ENCODE data around the gene SOX4. TPM values are rescaled to one million over a fixed set of nuclear protein-coding genes. Genes with fewer than 3 reads are reported as not detected.

The SOX4 gene
- polyA plus RNA-seq, 4 donors, result 3.8 to 27.1 (median 14.0) TPM

DNA sequence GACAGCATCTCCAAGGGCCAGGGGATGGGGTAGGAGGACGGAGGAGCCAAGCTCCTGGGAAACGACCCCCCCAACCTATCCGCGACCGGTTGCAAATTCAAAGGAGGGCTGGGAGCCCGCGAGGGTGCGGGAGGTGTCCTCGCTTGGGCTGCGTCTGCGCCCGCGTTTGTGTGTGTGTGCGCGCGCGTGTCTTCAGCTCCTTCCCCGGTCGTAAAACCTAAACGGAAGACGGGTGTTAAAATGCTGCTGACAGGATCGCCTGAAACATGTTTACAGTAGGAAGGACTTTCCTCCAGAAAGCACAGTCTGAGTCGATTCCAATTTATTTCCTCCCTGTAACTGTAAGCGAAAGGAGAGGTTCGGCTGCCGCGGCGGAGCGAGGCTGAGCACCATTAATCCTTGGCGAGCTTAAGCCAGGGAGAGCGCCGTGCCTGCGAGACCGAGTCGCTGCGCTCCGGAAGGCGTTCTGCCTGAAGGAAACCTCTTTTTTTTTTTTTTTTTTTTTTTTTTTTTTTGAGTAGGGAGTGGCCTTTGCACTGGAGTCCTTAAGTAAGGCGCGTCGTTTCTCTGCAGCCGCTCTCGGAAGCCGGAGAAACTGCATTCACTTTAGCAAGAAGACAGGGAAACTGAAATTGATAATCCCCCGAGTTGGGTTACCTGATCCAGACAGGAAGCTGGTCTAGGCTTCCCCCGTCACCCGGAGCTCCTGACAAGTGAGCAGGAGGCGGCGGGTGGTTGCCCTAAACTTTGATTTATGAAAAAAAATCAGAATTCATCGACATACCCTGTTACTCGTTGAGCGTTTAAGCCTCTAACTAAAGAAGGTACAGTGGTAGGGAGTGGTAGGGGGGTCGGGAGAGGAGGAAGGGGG is 4.8 kb upstream of the SOX4 start:
- FAIRE-seq (no peak), DNase-seq (peak; percentile 77 to 90)
- peak overlapping the region; percentile 67 to 97 (median 94) for H3K27ac ChIP-seq (ENCODE audit: low read depth in 1 of 3, low read length in 2 of 3)
- peaks cover 0 to 3% (median 0%) of the 10 kb centered on the region in 3 donors for H3K27me3 ChIP-seq (ENCODE audit: control insufficient read depth in 3 of 3, insufficient read depth in 3 of 3, low read length in 3 of 3)
- WGBS, 3 donors, result 0 to 1% (median 1%) methylated on average over 53 of the region's 53 CpGs
- H3K9me3 ChIP-seq (ENCODE audit: control insufficient read depth in 2 of 2, insufficient read depth in 1 of 2, low read depth in 1 of 2, low read length in 1 of 2), result no peaks in the 10 kb centered on the region
- H3K4me3 ChIP-seq (ENCODE audit: low read depth in 1 of 3, low read length in 3 of 3), result peak overlapping the region; percentile 34 to 65 (median 57)
- H3K36me3 ChIP-seq (ENCODE audit: control insufficient read depth in 3 of 3, insufficient read depth in 2 of 3, low read depth in 1 of 3, low read length in 3 of 3), result no peaks in the 10 kb centered on the region
- H3K4me1 ChIP-seq (ENCODE audit: control insufficient read depth in 3 of 3, insufficient read depth in 2 of 3, low read depth in 1 of 3, low read length in 2 of 3), result peaks cover 0 to 15% (median 0%) of the 10 kb centered on the region in 3 donors

DNA sequence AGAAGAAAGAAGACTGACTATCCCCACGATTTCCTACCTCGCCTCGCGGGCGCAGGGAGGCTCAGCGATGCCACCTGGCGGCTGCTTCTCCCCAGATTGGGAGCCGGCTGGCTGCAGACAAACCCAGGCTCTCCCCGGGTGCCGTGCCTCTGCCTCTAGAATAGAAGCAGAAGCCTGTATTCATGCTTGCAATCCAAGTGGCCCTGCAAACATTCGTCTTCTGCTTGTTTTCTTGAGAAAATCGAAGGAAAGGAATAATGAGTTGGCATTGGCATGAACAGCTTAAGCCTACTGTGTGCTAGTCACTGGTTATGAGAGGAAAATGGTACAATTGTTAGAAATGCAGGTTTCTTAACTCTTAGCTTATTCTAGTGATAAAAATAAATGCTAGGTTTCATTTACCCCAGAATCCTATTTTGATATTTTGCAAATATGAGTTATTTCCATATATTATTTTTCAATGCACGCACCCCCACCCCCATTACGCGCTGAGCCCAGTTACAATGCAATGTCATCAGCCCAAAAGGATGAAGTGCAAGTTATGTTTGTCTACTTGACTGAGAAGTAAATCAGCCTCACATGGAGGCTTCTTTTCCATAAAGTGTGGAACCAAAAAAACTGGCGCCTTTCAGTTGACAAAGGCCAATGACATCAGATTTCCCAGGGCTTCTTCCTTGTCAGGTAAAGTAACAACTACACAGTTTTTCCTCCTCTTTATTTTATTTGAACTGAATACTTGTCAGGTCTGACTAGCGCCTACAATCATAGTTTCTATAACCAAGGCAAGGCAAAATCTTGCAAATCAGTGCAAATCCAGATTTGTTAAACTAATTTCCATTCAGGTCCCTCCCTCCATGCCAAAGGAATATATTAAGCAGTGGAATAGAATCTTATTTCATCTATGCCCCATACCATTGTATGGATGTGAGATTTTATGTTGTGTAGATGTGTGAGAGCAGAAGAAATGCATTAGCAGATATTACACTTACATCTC is 3.9 kb upstream of the SOX4 start:
- peak overlapping the region; percentile 67 to 97 (median 94) for H3K27ac ChIP-seq (ENCODE audit: low read depth in 1 of 3, low read length in 2 of 3)
- peak; percentile 87 to 92 for DNase-seq
- FAIRE-seq, result no peak

DNA sequence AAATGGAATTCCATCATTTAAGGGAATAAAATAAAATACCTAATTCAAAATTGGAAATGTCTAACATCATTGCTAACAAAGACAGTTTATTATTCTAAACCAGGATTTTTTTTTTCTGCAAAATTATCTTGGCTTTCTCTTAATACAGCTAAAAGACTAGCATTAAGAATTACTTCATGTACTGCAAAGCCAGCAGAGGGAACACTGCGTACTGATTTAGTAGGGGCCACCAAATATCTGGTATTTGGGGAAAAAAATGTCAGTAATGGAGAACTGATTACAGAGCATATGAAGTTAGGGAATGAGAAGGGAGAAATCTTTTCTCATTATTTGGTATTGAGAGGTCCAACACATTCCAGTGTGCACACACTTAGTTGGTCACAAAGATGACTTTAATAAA is 3.2 kb upstream of the SOX4 start:
- Histone ChIP-seq H3K4me3 (ENCODE audit: low read depth in 1 of 3, low read length in 3 of 3) (no peak overlapping the region), H3K27me3 (ENCODE audit: control insufficient read depth in 3 of 3, insufficient read depth in 3 of 3, low read length in 3 of 3) (peaks cover 0 to 3% (median 0%) of the 10 kb centered on the region in 3 donors), H3K4me1 (ENCODE audit: control insufficient read depth in 3 of 3, insufficient read depth in 2 of 3, low read depth in 1 of 3, low read length in 2 of 3) (peaks cover 0 to 15% (median 0%) of the 10 kb centered on the region in 3 donors), H3K36me3 (ENCODE audit: control insufficient read depth in 3 of 3, insufficient read depth in 2 of 3, low read depth in 1 of 3, low read length in 3 of 3) (no peaks in the 10 kb centered on the region), H3K27ac (ENCODE audit: low read depth in 1 of 3, low read length in 2 of 3) (no peak overlapping the region), H3K9me3 (ENCODE audit: control insufficient read depth in 2 of 2, insufficient read depth in 1 of 2, low read depth in 1 of 2, low read length in 1 of 2) (no peaks in the 10 kb centered on the region)
- FAIRE-seq (no peak), DNase-seq (no peak)
- 87 to 90% (median 88%) methylated on average over 1 of the region's 1 CpG for WGBS, 3 donors

More for the DNA sequence above, 3.9 kb upstream of the SOX4 start:
- Histone ChIP-seq H3K4me1 (ENCODE audit: control insufficient read depth in 3 of 3, insufficient read depth in 2 of 3, low read depth in 1 of 3, low read length in 2 of 3) (peaks cover 0 to 15% (median 0%) of the 10 kb centered on the region in 3 donors), H3K36me3 (ENCODE audit: control insufficient read depth in 3 of 3, insufficient read depth in 2 of 3, low read depth in 1 of 3, low read length in 3 of 3) (no peaks in the 10 kb centered on the region), H3K9me3 (ENCODE audit: control insufficient read depth in 2 of 2, insufficient read depth in 1 of 2, low read depth in 1 of 2, low read length in 1 of 2) (no peaks in the 10 kb centered on the region), H3K4me3 (ENCODE audit: low read depth in 1 of 3, low read length in 3 of 3) (peak overlapping the region; percentile 34 to 65 (median 57)), H3K27me3 (ENCODE audit: control insufficient read depth in 3 of 3, insufficient read depth in 3 of 3, low read length in 3 of 3) (peaks cover 0 to 3% (median 0%) of the 10 kb centered on the region in 3 donors)
- WGBS, 3 donors, result 5 to 22% (median 12%) methylated on average over 17 of the region's 17 CpGs

- 84 to 88% (median 85%) methylated on average over 2 of the region's 2 CpGs for WGBS, 3 donors
- peaks cover 0 to 15% (median 0%) of the 10 kb centered on the region in 3 donors for H3K4me1 ChIP-seq (ENCODE audit: control insufficient read depth in 3 of 3, insufficient read depth in 2 of 3, low read depth in 1 of 3, low read length in 2 of 3)
These were observed 2.1 kb upstream of the SOX4 start for GRCh38 chr6:21591446-21591845.

GRCh38 chr6:21592953-21593352 is 598 bp upstream of the SOX4 start:
- Histone ChIP-seq H3K27ac (ENCODE audit: low read depth in 1 of 3, low read length in 2 of 3) (peak overlapping the region in 1 of 3 donors; percentile 90), H3K36me3 (ENCODE audit: control insufficient read depth in 3 of 3, insufficient read depth in 2 of 3, low read depth in 1 of 3, low read length in 3 of 3) (peaks cover 0 to 13% (median 0%) of the 10 kb centered on the region in 3 donors), H3K4me3 (ENCODE audit: low read depth in 1 of 3, low read length in 3 of 3) (peak overlapping the region in 2 of 3 donors; percentile 18 to 90), H3K27me3 (ENCODE audit: control insufficient read depth in 3 of 3, insufficient read depth in 3 of 3, low read length in 3 of 3) (no peaks in the 10 kb centered on the region), H3K4me1 (ENCODE audit: control insufficient read depth in 3 of 3, insufficient read depth in 2 of 3, low read depth in 1 of 3, low read length in 2 of 3) (peaks cover 0 to 11% (median 0%) of the 10 kb centered on the region in 3 donors), H3K9me3 (ENCODE audit: control insufficient read depth in 2 of 2, insufficient read depth in 1 of 2, low read depth in 1 of 2, low read length in 1 of 2) (no peaks in the 10 kb centered on the region)
- FAIRE-seq, result no peak
- 0 to 7% (median 4%) methylated on average over 1 of the region's 1 CpG for WGBS, 3 donors
- DNase-seq, result no peak

More at GRCh38 chr6:21591446-21591845, 2.1 kb upstream of the SOX4 start:
- no peak for DNase-seq
- H3K36me3 ChIP-seq (ENCODE audit: control insufficient read depth in 3 of 3, insufficient read depth in 2 of 3, low read depth in 1 of 3, low read length in 3 of 3), result peaks cover 0 to 10% (median 0%) of the 10 kb centered on the region in 3 donors
- no peak for FAIRE-seq
- H3K9me3 ChIP-seq (ENCODE audit: control insufficient read depth in 2 of 2, insufficient read depth in 1 of 2, low read depth in 1 of 2, low read length in 1 of 2), result no peaks in the 10 kb centered on the region
- no peak overlapping the region for H3K4me3 ChIP-seq (ENCODE audit: low read depth in 1 of 3, low read length in 3 of 3)
- no peaks in the 10 kb centered on the region for H3K27me3 ChIP-seq (ENCODE audit: control insufficient read depth in 3 of 3, insufficient read depth in 3 of 3, low read length in 3 of 3)
- no peak overlapping the region for H3K27ac ChIP-seq (ENCODE audit: low read depth in 1 of 3, low read length in 2 of 3)

- DNase-seq (peak in 1 of 2 donors; percentile 61), FAIRE-seq (no peak)
- peak overlapping the region; percentile 85 to 90 (median 89) for H3K4me3 ChIP-seq (ENCODE audit: low read depth in 1 of 3, low read length in 3 of 3)
- H3K36me3 ChIP-seq (ENCODE audit: control insufficient read depth in 3 of 3, insufficient read depth in 2 of 3, low read depth in 1 of 3, low read length in 3 of 3), result peaks cover 0 to 13% (median 0%) of the 10 kb centered on the region in 3 donors
- no peaks in the 10 kb centered on the region for H3K9me3 ChIP-seq (ENCODE audit: control insufficient read depth in 2 of 2, insufficient read depth in 1 of 2, low read depth in 1 of 2, low read length in 1 of 2)
- peak overlapping the region; percentile 84 to 91 (median 90) for H3K27ac ChIP-seq (ENCODE audit: low read depth in 1 of 3, low read length in 2 of 3)
- H3K27me3 ChIP-seq (ENCODE audit: control insufficient read depth in 3 of 3, insufficient read depth in 3 of 3, low read length in 3 of 3), result no peaks in the 10 kb centered on the region
- peaks cover 0 to 17% (median 0%) of the 10 kb centered on the region in 3 donors for H3K4me1 ChIP-seq (ENCODE audit: control insufficient read depth in 3 of 3, insufficient read depth in 2 of 3, low read depth in 1 of 3, low read length in 2 of 3)
- WGBS, 3 donors, result 0 to 1% (median 1%) methylated on average over 18 to 19 of the region's 19 CpGs
These were observed 420 bp downstream of the SOX4 start for GRCh38 chr6:21593927-21594415.

GRCh38 chr6:21594416-21595281 is 1.1 kb downstream of the SOX4 start:
- peak; percentile 54 to 83 for DNase-seq
- no peaks in the 10 kb centered on the region for H3K9me3 ChIP-seq (ENCODE audit: control insufficient read depth in 2 of 2, insufficient read depth in 1 of 2, low read depth in 1 of 2, low read length in 1 of 2)
- peaks cover 0 to 15% (median 0%) of the 10 kb centered on the region in 3 donors for H3K4me1 ChIP-seq (ENCODE audit: control insufficient read depth in 3 of 3, insufficient read depth in 2 of 3, low read depth in 1 of 3, low read length in 2 of 3)
- peak overlapping the region; percentile 85 to 90 (median 89) for H3K4me3 ChIP-seq (ENCODE audit: low read depth in 1 of 3, low read length in 3 of 3)
- H3K27me3 ChIP-seq (ENCODE audit: control insufficient read depth in 3 of 3, insufficient read depth in 3 of 3, low read length in 3 of 3), result no peaks in the 10 kb centered on the region
- 0 to 1% (median 0%) methylated on average over 62 to 112 of the region's 112 CpGs for WGBS, 3 donors
- peak overlapping the region; percentile 84 to 91 (median 90) for H3K27ac ChIP-seq (ENCODE audit: low read depth in 1 of 3, low read length in 2 of 3)
- peaks cover 0 to 15% (median 0%) of the 10 kb centered on the region in 3 donors for H3K36me3 ChIP-seq (ENCODE audit: control insufficient read depth in 3 of 3, insufficient read depth in 2 of 3, low read depth in 1 of 3, low read length in 3 of 3)
- no peak for FAIRE-seq
